Measurements from ENCODE around the gene LRRC1.

DNA sequence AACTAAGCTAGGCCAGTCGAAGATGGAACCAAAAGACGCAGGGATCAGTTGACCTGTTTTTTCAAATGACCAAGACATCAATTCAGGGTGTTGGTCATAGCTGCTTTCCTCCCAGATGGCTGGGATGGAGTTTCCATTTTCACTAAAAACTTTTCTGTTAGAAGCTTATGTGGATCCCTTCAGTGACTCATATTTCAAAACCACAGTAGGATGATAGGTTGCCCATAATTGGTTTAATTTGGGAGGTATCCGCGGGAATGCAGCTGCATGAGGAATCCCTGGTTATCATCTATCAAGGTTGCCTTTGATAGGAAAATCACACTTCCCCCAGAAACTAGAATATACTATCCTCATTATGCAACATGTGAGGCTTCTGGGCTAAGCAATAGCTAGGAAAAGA, 165.5 kb downstream of the LRRC1 start:
- TF ChIP-seq YY1 (IDR thresholded peaks at IDR 0.05; ENCODE audit: insufficient read depth, insufficient read length): no peak
- TF ChIP-seq ZNF274 (IDR thresholded peaks at IDR 0.05; ENCODE audit: low read depth, low read length): no peak

Measured in NT2/D1 (cell line).